Activated T-helper 17 cell treated with anti-CD3 and anti-CD28 coated beads, Interleukin-2, amount 50 U/mL, for 72 hours (primary cell): Measurements from ENCODE around the gene HTRA3. TPM values are rescaled to one million over a fixed set of nuclear protein-coding genes. Genes with fewer than 3 reads are reported as not detected.

Experiments
- ATAC-seq: fragments of 150-1000 bp; cut with Tn5 transposase; replicated peaks from 2 replicates; pipeline ENCODE4 v1.10.0; 2021; ENCODE audit warnings: mild to moderate bottlenecking, moderate library complexity
- H3K27ac Mint-ChIP-seq: one replicate; pipeline ENCODE4 v1.8.0; 2022; ENCODE audit warnings: mixed read lengths
- H3K27me3 Mint-ChIP-seq: one replicate; pipeline ENCODE4 v1.8.0; 2022; ENCODE audit warnings: mixed read lengths
- H3K36me3 Mint-ChIP-seq: one replicate; pipeline ENCODE4 v1.8.0; 2022; ENCODE audit warnings: low read depth, mild to moderate bottlenecking, mixed read lengths
- H3K4me1 Mint-ChIP-seq: one replicate; pipeline ENCODE4 v1.8.0; 2022; ENCODE audit warnings: mixed read lengths
- H3K4me3 Mint-ChIP-seq: one replicate; pipeline ENCODE4 v1.8.0; 2022; ENCODE audit warnings: mild to moderate bottlenecking, mixed read lengths
- H3K9me3 Mint-ChIP-seq: one replicate; pipeline ENCODE4 v1.8.0; 2022; ENCODE audit warnings: mixed read lengths
- total RNA-seq, 2 donors: library from RNA; stranded (reverse); gene quantifications; one replicate each; pipeline ENCODE4 v1.2.3, GENCODE V29; 2022

Gene HTRA3
- total RNA-seq, 2 donors from 2014 or later = not detected

DNA sequence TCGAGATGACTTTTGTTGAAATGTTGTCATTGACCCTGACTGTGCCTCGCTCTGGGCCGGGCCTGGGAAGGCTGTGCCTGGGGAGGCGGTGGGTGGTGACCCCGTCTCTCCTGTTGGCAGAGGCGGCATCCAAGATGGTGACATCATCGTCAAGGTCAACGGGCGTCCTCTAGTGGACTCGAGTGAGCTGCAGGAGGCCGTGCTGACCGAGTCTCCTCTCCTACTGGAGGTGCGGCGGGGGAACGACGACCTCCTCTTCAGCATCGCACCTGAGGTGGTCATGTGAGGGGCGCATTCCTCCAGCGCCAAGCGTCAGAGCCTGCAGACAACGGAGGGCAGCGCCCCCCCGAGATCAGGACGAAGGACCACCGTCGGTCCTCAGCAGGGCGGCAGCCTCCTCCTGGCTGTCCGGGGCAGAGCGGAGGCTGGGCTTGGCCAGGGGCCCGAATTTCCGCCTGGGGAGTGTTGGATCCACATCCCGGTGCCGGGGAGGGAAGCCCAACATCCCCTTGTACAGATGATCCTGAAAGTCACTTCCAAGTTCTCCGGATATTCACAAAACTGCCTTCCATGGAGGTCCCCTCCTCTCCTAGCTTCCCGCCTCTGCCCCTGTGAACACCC is 36.4 kb downstream of the HTRA3 start:
- Mint-ChIP-seq H3K27ac (no peak overlapping the region), H3K4me1 (no peaks in the 10 kb centered on the region), H3K36me3 (no peaks in the 10 kb centered on the region), H3K9me3 (peaks cover 2% of the 10 kb centered on the region), H3K4me3 (no peak overlapping the region), H3K27me3 (peaks cover 11% of the 10 kb centered on the region)
- ATAC-seq = no peak

DNA sequence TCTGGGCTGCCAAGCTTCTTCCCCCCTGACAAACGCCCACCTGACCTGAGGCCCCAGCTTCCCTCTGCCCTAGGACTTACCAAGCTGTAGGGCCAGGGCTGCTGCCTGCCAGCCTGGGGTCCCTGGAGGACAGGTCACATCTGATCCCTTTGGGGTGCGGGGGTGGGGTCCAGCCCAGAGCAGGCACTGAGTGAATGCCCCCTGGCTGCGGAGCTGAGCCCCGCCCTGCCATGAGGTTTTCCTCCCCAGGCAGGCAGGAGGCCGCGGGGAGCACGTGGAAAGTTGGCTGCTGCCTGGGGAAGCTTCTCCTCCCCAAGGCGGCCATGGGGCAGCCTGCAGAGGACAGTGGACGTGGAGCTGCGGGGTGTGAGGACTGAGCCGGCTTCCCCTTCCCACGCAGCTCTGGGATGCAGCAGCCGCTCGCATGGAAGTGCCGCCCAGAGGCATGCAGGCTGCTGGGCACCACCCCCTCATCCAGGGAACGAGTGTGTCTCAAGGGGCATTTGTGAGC is 37.0 kb downstream of the HTRA3 start:
- Mint-ChIP-seq H3K27me3 (peaks cover 16% of the 10 kb centered on the region), H3K4me1 (no peaks in the 10 kb centered on the region), H3K9me3 (no peaks in the 10 kb centered on the region), H3K4me3 (no peak overlapping the region), H3K36me3 (no peaks in the 10 kb centered on the region), H3K27ac (no peak overlapping the region)
- ATAC-seq = no peak

DNA sequence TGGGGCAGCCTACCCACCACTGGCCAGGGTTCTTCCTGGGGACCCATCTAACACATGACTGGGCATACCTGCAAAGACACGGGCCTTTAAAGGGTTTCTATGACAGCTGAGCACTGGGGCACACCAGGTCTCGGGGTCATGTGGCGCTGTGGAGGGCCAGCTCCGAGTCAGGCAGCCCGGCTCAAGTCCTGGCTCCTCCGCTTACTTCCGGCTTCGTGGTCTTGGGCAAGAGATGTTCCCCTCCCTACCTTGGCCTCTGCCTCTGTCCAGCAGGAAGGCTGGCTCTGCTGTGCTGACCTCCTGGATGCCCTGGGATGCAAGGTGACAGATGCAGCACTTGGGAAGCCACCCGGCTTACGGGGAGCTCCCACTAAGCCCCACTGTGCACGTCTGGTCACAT is 37.6 kb downstream of the HTRA3 start:
- ATAC-seq = no peak
- Mint-ChIP-seq H3K4me1 (no peaks in the 10 kb centered on the region), H3K9me3 (peaks cover under 1% of the 10 kb centered on the region), H3K4me3 (no peak overlapping the region), H3K27me3 (peaks cover 14% of the 10 kb centered on the region), H3K36me3 (no peaks in the 10 kb centered on the region), H3K27ac (no peak overlapping the region)

DNA sequence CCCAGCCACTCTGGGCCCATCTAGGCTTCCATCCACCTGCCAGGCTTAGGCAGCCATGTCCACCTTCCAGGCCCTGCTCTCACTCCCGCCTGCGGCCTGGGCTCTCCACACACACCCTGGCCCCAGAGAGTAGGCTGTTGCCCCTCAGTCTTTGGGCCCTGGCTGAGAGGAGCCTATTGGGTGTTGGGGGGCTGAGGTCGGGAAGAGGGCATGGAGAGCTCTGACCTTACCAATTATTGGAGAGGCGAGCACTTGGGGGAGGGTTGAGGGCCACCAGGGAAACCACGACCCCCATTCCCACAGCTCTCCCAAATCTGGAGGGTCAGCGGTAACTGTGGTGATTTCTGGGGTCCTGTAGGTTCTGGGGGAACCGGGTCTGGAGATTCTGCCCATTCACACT is 38.2 kb downstream of the HTRA3 start:
- Mint-ChIP-seq H3K36me3 (no peaks in the 10 kb centered on the region), H3K4me1 (no peaks in the 10 kb centered on the region), H3K27me3 (peaks cover 15% of the 10 kb centered on the region), H3K9me3 (peaks cover 6% of the 10 kb centered on the region), H3K4me3 (no peak overlapping the region), H3K27ac (no peak overlapping the region)
- ATAC-seq = no peak

DNA sequence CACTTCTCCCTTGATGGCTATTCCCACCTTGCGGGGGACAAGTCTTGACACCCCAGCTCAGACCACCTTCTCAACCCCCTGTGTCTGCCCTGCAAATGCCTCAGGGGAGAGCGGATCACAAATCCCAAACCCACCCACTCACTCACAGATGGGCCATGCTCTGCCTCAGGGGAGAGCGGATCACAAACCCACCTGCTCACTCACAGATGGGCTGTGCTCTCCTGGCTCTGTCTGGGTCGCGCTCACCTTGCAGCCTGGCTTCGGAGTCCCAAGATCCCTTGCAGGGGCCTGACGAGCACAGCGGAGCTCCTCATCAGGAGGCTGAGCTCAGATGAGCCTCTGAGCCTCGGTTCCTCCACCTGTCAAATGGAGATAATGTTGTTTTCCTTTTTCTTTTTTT is 38.6 kb downstream of the HTRA3 start:
- H3K4me1 Mint-ChIP-seq = no peaks in the 10 kb centered on the region
- peaks cover 7% of the 10 kb centered on the region for H3K9me3 Mint-ChIP-seq
- H3K36me3 Mint-ChIP-seq = no peaks in the 10 kb centered on the region
- H3K27ac Mint-ChIP-seq = no peak overlapping the region
- no peak for ATAC-seq
- H3K4me3 Mint-ChIP-seq = no peak overlapping the region
- H3K27me3 Mint-ChIP-seq = peaks cover 13% of the 10 kb centered on the region

DNA sequence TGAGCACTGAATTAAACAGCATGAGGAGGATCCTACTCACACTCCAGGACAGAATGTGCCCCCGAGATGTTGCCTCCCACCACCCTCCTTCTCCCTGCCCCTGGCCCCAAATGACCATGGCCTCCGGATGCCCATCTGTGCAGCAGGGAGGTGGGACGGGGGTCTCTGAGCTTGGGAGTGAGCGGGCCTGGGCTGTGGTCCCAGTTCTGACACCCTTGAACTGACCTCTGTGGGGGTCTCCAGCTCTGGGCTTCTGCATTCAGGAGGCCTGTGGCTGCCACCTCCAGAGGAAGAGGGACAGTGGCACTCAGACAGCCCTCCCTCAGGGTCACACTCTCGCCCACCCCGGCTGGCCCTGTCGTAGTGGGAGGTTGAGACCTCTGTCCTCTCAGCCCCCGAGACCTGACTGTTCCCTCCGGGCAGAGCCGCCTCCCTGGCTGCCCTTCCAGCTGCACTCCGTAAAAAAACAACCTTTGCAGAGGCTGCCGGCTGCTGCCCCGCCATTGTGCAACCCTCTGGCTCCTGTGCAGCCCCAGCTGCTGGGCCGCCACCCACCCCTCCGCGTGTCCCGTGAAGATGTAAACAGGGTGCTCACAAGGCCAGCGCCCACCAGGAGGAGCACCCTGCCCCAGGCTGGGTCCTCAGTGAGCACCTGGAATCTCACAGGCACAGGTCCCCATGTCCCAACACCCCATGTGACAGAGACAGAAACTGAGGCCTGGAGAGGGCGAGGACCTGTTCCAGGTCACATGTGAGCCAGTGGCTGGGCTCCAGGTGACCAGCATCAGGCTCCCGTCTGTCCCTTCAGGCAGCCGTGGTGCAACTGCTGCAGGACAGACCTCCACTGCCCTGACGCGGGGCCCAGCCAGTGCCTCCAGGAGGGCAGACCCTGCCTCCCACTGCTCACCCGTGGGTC is 39.6 kb downstream of the HTRA3 start:
- H3K9me3 Mint-ChIP-seq = peaks cover 7% of the 10 kb centered on the region
- no peaks in the 10 kb centered on the region for H3K36me3 Mint-ChIP-seq
- no peak overlapping the region for H3K27ac Mint-ChIP-seq
- peaks cover 17% of the 10 kb centered on the region for H3K27me3 Mint-ChIP-seq
- H3K4me3 Mint-ChIP-seq = no peak overlapping the region
- H3K4me1 Mint-ChIP-seq = no peaks in the 10 kb centered on the region
- ATAC-seq = no peak

DNA sequence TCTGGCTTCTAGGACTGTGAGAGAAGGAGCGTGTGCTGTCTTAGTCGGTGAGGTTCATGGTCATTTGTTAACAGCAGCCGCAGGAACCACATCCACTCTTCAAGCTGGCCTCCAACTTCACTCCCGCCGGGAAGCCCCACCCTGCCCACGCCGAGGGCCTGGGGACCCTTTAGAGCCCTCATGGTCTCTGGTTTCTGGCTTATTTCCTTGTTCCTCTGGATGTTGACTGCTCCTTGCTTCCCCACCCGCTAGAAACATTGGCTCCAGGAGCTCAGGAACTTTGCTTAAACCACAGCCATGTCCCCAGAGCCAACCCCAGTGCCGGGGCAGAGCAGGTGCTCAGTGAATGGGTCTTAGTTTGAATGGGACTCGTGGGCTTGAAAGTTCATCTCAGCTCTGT is 40.8 kb downstream of the HTRA3 start:
- Mint-ChIP-seq H3K27me3 (peaks cover 22% of the 10 kb centered on the region), H3K27ac (no peak overlapping the region), H3K4me3 (no peak overlapping the region), H3K9me3 (peaks cover 7% of the 10 kb centered on the region), H3K36me3 (no peaks in the 10 kb centered on the region), H3K4me1 (no peaks in the 10 kb centered on the region)
- ATAC-seq = no peak

DNA sequence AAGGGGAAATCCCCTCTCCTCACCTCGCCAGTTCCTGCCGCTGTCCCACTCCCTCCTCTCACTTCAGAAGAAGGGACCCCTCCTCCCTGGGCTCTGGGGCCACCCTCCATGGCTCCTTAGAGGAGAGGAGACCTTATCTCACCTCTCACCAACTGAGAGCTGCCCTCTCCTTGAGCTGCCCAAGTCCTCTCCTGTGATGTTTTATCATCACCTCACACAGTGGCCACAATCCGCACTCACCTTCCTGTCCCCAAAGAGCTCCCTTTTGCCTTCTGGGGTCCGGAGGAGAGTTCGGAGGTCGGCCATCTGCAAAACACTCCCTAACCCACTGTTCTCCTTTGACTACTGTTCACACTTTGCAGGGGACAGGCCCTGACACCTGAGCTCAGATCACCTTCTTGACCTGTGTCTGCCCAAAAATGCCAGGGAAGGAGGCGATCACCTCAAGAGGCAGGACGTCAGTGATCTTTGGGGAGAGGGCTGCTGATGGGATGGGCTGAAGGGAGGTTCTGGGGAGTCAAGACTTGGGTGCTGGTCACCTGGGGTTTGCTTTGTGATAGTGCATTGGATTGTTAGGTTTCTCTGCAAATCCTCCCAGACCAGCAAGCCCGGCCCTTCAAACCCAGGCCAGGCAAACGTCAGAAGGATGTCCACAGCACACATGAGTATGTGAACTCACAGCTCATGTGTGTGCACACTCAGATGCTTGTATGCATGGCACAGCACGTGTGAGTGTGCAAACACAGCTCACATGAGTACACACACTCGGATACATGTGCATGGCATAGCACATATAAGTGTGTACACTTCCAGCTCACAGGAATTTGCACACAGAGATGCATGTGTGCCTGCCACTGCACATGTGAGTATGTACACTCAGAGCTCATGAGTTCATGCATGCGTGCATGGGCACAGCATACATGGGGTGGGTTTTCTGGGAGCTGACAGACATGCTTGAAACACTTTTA is 41.8 kb downstream of the HTRA3 start:
- Mint-ChIP-seq H3K4me3 (no peak overlapping the region), H3K27ac (no peak overlapping the region), H3K36me3 (no peaks in the 10 kb centered on the region), H3K9me3 (peaks cover 7% of the 10 kb centered on the region), H3K4me1 (no peaks in the 10 kb centered on the region), H3K27me3 (peaks cover 22% of the 10 kb centered on the region)
- ATAC-seq = no peak

DNA sequence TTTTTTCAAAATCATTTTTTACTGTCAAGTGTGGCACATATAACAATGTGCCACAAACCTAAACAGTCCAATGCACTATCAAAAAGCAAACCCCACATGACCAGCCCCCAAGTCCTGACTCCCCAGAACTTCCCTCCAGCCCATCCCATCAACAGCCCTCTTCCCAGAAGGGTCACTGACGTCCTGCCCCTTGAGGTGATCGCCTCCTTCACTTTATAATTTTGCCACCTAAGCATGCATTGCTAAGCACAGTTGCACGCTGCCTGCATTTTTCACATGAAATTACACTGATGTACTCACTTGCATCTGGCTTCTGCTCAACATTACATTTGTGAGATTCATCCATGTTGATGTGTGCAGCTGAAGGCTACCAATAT is 42.5 kb downstream of the HTRA3 start:
- Mint-ChIP-seq H3K9me3 (peaks cover 7% of the 10 kb centered on the region), H3K4me3 (no peak overlapping the region), H3K4me1 (no peaks in the 10 kb centered on the region), H3K36me3 (no peaks in the 10 kb centered on the region), H3K27me3 (peaks cover 22% of the 10 kb centered on the region), H3K27ac (no peak overlapping the region)
- ATAC-seq = no peak

DNA sequence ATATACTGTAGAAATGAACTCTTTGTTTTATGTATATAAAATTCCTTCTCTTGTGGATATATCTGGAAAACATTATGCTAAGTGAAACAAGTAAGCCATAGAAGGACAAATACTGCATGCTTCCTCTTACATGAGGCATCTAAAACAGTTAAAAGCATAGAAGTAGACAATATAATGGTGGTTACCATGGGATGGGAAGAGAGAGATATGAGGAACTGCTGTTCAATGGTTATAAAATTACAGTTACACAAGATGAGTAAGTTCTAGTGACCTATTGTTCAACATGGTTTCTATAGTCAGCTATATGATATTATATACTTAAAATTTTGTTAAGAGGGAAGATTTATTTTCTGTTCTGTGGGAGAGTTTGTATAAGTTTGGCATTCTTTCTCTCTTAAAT is 43.4 kb downstream of the HTRA3 start:
- Mint-ChIP-seq H3K4me1 (no peaks in the 10 kb centered on the region), H3K27ac (no peak overlapping the region), H3K9me3 (peaks cover 7% of the 10 kb centered on the region), H3K4me3 (no peak overlapping the region), H3K27me3 (peaks cover 22% of the 10 kb centered on the region), H3K36me3 (no peaks in the 10 kb centered on the region)
- ATAC-seq = no peak

DNA sequence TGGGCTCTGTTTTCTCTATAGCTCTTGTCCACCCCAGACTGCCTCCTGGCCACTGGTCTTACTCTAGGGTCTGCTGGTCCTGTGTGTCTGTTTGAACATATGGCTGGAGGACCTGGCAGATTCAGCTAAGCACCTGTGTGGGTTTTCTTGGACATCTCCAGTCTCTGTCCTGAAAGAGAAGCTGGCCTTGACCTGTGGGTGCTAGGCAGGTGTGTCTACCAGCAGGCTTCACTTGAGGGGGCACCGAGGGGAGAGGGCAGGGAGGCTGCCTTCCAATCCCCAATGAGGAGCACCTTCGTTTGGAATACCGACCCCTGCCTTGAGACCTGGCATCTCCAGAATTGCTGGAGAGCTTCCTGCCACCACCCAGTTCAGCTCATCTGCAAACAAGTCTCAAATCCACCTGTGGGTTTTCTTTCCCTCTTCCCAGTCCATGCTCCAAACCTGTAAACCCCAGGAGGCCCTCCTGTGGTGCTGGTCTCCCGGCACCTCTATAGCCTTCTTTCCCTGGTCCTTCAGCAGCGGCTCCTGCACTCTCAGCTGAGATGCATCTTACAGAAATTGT is 45.2 kb downstream of the HTRA3 start:
- Mint-ChIP-seq H3K9me3 (peaks cover 7% of the 10 kb centered on the region), H3K27ac (no peak overlapping the region), H3K4me1 (no peaks in the 10 kb centered on the region), H3K4me3 (no peak overlapping the region), H3K36me3 (no peaks in the 10 kb centered on the region), H3K27me3 (peaks cover 20% of the 10 kb centered on the region)
- ATAC-seq = no peak

DNA sequence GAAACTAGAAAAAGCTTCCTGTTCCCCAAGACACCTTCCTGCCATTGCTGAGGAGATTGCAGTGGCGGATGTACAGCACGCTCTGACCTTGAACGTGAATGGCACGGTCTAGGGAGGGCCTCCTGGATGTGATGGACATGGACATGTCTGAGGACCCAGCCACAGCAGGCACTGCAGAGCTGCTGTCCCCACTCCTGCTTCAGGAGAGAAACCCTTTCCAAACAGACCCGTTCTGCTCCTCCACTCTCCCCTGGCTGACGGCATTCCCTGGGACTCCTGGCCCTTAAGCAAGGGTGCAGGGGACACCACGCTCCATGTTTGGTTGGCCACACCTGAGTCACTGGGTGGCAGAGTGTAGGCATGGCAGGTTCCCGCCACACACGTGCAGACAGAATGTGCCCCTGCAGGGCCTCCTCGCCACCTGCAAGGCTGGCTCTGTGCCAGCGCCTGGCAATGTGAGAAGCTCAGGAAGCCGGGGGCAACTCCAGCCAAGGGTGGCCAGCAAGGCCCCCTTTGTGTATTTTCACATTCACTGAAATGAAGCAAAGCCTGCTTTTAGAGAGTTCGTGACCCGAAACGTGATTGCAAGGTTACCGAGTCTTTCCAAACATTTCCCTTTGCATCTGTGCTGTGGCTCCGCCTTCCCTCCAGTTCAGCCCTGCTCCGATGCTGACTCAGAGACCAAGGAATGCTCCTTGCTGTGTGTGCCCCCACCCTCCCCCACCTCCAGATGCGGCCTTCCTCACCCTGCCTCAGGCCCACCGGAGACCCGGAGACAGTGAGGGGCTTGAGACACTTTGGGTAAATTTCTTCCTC is 46.1 kb downstream of the HTRA3 start:
- no peak for ATAC-seq
- peaks cover 7% of the 10 kb centered on the region for H3K9me3 Mint-ChIP-seq
- H3K27ac Mint-ChIP-seq = no peak overlapping the region

DNA sequence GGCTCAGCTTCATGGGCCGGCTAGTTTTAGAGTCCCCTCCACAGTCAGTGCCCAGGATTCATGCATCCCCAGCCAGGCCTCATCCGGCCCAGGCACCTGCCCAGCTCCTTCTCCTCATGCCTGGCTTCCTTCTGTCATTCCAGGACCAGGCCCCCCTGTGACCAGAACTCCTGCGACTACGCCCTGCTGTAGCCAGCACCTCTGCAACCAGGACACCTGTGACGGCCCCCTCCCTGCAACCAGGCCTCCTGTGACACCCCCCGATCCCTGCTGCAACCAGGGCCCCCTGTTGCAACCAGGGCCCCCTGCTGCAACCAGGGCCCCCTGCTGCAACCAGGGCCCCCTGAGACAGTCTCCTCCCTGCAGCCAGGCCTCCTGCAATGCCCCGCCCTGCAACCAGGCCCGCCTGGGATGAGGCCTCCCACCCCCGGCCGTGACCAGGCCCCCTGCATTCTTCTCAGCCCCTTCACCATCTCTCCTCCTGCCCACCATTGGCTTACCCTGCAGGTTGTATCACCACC is 46.8 kb downstream of the HTRA3 start:
- no peak for ATAC-seq

More for the DNA sequence above, 46.1 kb downstream of the HTRA3 start:
- no peak overlapping the region for H3K4me3 Mint-ChIP-seq
- peaks cover 19% of the 10 kb centered on the region for H3K27me3 Mint-ChIP-seq
- no peaks in the 10 kb centered on the region for H3K36me3 Mint-ChIP-seq
- no peaks in the 10 kb centered on the region for H3K4me1 Mint-ChIP-seq

More for the DNA sequence above, 46.8 kb downstream of the HTRA3 start:
- peaks cover 7% of the 10 kb centered on the region for H3K9me3 Mint-ChIP-seq
- H3K27me3 Mint-ChIP-seq = peaks cover 16% of the 10 kb centered on the region
- no peaks in the 10 kb centered on the region for H3K36me3 Mint-ChIP-seq
- H3K27ac Mint-ChIP-seq = no peak overlapping the region
- no peaks in the 10 kb centered on the region for H3K4me1 Mint-ChIP-seq
- no peak overlapping the region for H3K4me3 Mint-ChIP-seq
